Measurements from ENCODE around the gene CHMP5. TPM values are rescaled to one million over a fixed set of nuclear protein-coding genes. Genes with fewer than 3 reads are reported as not detected.

CHMP5 gene
- total and polyA plus RNA-seq, 2 donors (not counting 1 experiment from before 2014, with no cell fraction given) = 108 to 124 TPM

DNA sequence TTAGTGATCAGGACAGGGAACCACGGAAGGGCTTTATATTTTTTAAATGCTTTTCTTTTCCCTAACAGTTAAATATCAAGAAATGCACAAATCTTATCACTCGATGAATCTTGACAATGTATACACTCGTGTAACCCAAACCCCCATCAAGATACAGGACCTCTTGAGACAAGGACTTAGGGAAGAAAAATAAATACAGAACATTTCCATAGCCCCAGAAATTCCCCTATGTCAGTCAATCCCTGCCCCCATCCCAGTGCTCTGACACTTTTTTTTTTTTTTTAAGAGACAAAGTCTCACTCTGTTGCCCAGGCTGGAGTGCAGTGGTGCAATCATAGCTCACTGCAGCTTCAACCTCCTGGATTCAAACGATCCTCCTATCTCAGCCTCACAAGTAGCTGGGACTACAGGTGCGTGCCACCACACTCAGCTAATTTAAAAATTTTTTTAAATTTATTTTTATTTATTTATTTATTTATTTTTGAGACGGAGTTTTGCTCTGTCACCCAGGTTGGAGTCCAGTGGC, 22.2 kb upstream of the CHMP5 start:
- no peak for DNase-seq (ENCODE audit: low read depth in 2 of 2)
- Histone ChIP-seq H3K4me2 (ENCODE audit: extremely low read depth, insufficient read depth, low read length) (no peak overlapping the region), H3K36me3 (ENCODE audit: control insufficient read depth, insufficient read depth, low read length) (no peaks in the 10 kb centered on the region), H4K20me1 (ENCODE audit: control insufficient read depth, extremely low read depth, insufficient read depth, low read length) (no peaks in the 10 kb centered on the region), H3K79me2 (ENCODE audit: control insufficient read depth, insufficient read depth, low read length) (no peaks in the 10 kb centered on the region), H3K4me3 (replicated peaks in 1 of 4; ENCODE audit: control extremely low read depth in 1 of 4, insufficient read depth in 1 of 4, low read depth in 3 of 4, low read length in 4 of 4) (no peak overlapping the region), H2AFZ (ENCODE audit: low read length) (no peak overlapping the region), H3K9me3 (ENCODE audit: control insufficient read depth, insufficient read depth, low read depth, low read length) (no peaks in the 10 kb centered on the region), H3K27me3 (ENCODE audit: control insufficient read depth, insufficient read depth, low read length) (no peaks in the 10 kb centered on the region), H3K27ac (ENCODE audit: insufficient read depth, low read length) (no peak overlapping the region), H3K9ac (ENCODE audit: insufficient read depth, low read length) (no peak overlapping the region), H3K4me1 (ENCODE audit: control insufficient read depth, extremely low read depth, insufficient read depth, low read length) (no peaks in the 10 kb centered on the region)
- TF ChIP-seq EZH2 (IDR thresholded peaks at IDR 0.05; ENCODE audit: low read length, missing control alignments) = no peak
- TF ChIP-seq, protein P1, sequence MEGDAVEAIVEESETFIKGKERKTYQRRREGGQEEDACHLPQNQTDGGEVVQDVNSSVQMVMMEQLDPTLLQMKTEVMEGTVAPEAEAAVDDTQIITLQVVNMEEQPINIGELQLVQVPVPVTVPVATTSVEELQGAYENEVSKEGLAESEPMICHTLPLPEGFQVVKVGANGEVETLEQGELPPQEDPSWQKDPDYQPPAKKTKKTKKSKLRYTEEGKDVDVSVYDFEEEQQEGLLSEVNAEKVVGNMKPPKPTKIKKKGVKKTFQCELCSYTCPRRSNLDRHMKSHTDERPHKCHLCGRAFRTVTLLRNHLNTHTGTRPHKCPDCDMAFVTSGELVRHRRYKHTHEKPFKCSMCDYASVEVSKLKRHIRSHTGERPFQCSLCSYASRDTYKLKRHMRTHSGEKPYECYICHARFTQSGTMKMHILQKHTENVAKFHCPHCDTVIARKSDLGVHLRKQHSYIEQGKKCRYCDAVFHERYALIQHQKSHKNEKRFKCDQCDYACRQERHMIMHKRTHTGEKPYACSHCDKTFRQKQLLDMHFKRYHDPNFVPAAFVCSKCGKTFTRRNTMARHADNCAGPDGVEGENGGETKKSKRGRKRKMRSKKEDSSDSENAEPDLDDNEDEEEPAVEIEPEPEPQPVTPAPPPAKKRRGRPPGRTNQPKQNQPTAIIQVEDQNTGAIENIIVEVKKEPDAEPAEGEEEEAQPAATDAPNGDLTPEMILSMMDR (conservative IDR thresholded peaks at IDR 0.05 in 1 of 2, IDR thresholded peaks at IDR 0.05 in 1 of 2; ENCODE audit: low read depth in 1 of 2, low read length in 2 of 2) = no peak

GRCh38 chr9:33244137-33244784, 20.6 kb upstream of the CHMP5 start:
- DNase-seq (ENCODE audit: low read depth in 2 of 2) = no peak
- Histone ChIP-seq H3K9ac (ENCODE audit: insufficient read depth, low read length) (no peak overlapping the region), H3K4me2 (ENCODE audit: extremely low read depth, insufficient read depth, low read length) (no peak overlapping the region), H3K79me2 (ENCODE audit: control insufficient read depth, insufficient read depth, low read length) (no peaks in the 10 kb centered on the region), H3K4me1 (ENCODE audit: control insufficient read depth, extremely low read depth, insufficient read depth, low read length) (no peaks in the 10 kb centered on the region), H4K20me1 (ENCODE audit: control insufficient read depth, extremely low read depth, insufficient read depth, low read length) (no peaks in the 10 kb centered on the region), H3K27ac (ENCODE audit: insufficient read depth, low read length) (no peak overlapping the region), H3K36me3 (ENCODE audit: control insufficient read depth, insufficient read depth, low read length) (no peaks in the 10 kb centered on the region), H2AFZ (ENCODE audit: low read length) (no peak overlapping the region), H3K27me3 (ENCODE audit: control insufficient read depth, insufficient read depth, low read length) (no peaks in the 10 kb centered on the region), H3K4me3 (replicated peaks in 1 of 4; ENCODE audit: control extremely low read depth in 1 of 4, insufficient read depth in 1 of 4, low read depth in 3 of 4, low read length in 4 of 4) (no peak overlapping the region), H3K9me3 (ENCODE audit: control insufficient read depth, insufficient read depth, low read depth, low read length) (no peaks in the 10 kb centered on the region)
- TF ChIP-seq EZH2 (IDR thresholded peaks at IDR 0.05; ENCODE audit: low read length, missing control alignments) = no peak
- TF ChIP-seq, protein P1 (conservative IDR thresholded peaks at IDR 0.05 in 1 of 2, IDR thresholded peaks at IDR 0.05 in 1 of 2; ENCODE audit: low read depth in 1 of 2, low read length in 2 of 2) = no peak

GRCh38 chr9:33245341-33245740, 19.5 kb upstream of the CHMP5 start:
- Histone ChIP-seq H3K36me3 (ENCODE audit: control insufficient read depth, insufficient read depth, low read length) (no peaks in the 10 kb centered on the region), H3K9me3 (ENCODE audit: control insufficient read depth, insufficient read depth, low read depth, low read length) (no peaks in the 10 kb centered on the region), H3K9ac (ENCODE audit: insufficient read depth, low read length) (no peak overlapping the region), H3K79me2 (ENCODE audit: control insufficient read depth, insufficient read depth, low read length) (no peaks in the 10 kb centered on the region), H2AFZ (ENCODE audit: low read length) (no peak overlapping the region), H3K4me2 (ENCODE audit: extremely low read depth, insufficient read depth, low read length) (no peak overlapping the region), H3K4me3 (replicated peaks in 1 of 4; ENCODE audit: control extremely low read depth in 1 of 4, insufficient read depth in 1 of 4, low read depth in 3 of 4, low read length in 4 of 4) (no peak overlapping the region), H3K27me3 (ENCODE audit: control insufficient read depth, insufficient read depth, low read length) (no peaks in the 10 kb centered on the region), H3K27ac (ENCODE audit: insufficient read depth, low read length) (no peak overlapping the region), H3K4me1 (ENCODE audit: control insufficient read depth, extremely low read depth, insufficient read depth, low read length) (no peaks in the 10 kb centered on the region), H4K20me1 (ENCODE audit: control insufficient read depth, extremely low read depth, insufficient read depth, low read length) (no peaks in the 10 kb centered on the region)
- TF ChIP-seq, protein P1 (conservative IDR thresholded peaks at IDR 0.05 in 1 of 2, IDR thresholded peaks at IDR 0.05 in 1 of 2; ENCODE audit: low read depth in 1 of 2, low read length in 2 of 2) = no peak
- TF ChIP-seq EZH2 (IDR thresholded peaks at IDR 0.05; ENCODE audit: low read length, missing control alignments) = no peak
- no peak for DNase-seq (ENCODE audit: low read depth in 2 of 2)
